Astrocyte (in vitro differentiated cells and primary cell): ENCODE measurements around the gene KIRREL3.

Experiments
- CTCF ChIP-seq: IDR thresholded peaks from 2 replicates; pipeline ENCODE4 v1.5.1; 2011; ENCODE audit warnings: low read depth, mild to moderate bottlenecking, inconsistent platforms, low read length, moderate library complexity; ENCODE audit not compliant: insufficient read depth
- EZH2 ChIP-seq: IDR thresholded peaks from 2 replicates; pipeline ENCODE4 v1.6.1; 2012; ENCODE audit warnings: mild to moderate bottlenecking, low read length, inconsistent platforms; ENCODE audit not compliant: insufficient read depth

GRCh38 chr11:126585774-126586491 lies 414.6 kb downstream of the KIRREL3 start:
- TF ChIP-seq CTCF: no peak
- TF ChIP-seq EZH2: no peak
